ENCODE results near the gene CTBP2. TPM values are rescaled to one million over a fixed set of nuclear protein-coding genes. Genes with fewer than 3 reads are reported as not detected.

The CTBP2 gene
- total RNA-seq, 1 experiment from 2014 or later, result 191 TPM

- TF ChIP-seq ETV6 (CRISPR knock-in tag; IDR thresholded peaks at IDR 0.05), result no peak
These were observed 34.5 kb upstream of the CTBP2 start (continued) for GRCh38 chr10:125194814-125195213.

- DNase-seq (ENCODE audit: low spot score) (no peak), ATAC-seq (peak; percentile 76)
- ChIA-PET POLR2A (no interaction called here), CTCF (no interaction called here)
- Mint-ChIP-seq H3K27me3 (ENCODE audit: low read depth) (peaks cover 3% of the 10 kb centered on the region), H3K27ac (no peak overlapping the region), H3K36me3 (no peaks in the 10 kb centered on the region), H3K4me3 (no peak overlapping the region), H3K9me3 (peaks cover 12% of the 10 kb centered on the region), H3K4me1 (peaks cover 3% of the 10 kb centered on the region; the same call in 1 of the 2 replicates)
- TF ChIP-seq HMGXB4 (CRISPR knock-in tag; IDR thresholded peaks at IDR 0.05), result no peak
- peak; percentile 84 for TF ChIP-seq USF2 (CRISPR knock-in tag; IDR thresholded peaks at IDR 0.05)
- no peak for TF ChIP-seq ELF4 (CRISPR knock-in tag; IDR thresholded peaks at IDR 0.05; ENCODE audit: low read depth)
- TF ChIP-seq MXD4 (CRISPR knock-in tag; IDR thresholded peaks at IDR 0.05; ENCODE audit: borderline replicate concordance), result no peak
- no peak for TF ChIP-seq GRHL2 (CRISPR knock-in tag; IDR thresholded peaks at IDR 0.05; ENCODE audit: insufficient replicate concordance, severe bottlenecking)
- no peak for TF ChIP-seq MYBL2 (CRISPR knock-in tag; IDR thresholded peaks at IDR 0.05)
- 0 out of 2 replicates have a peak, but pooled peaks have one; percentile 16 for TF ChIP-seq NFYB (CRISPR knock-in tag; conservative IDR thresholded peaks at IDR 0.05; ENCODE audit: low read depth)
- no peak for TF ChIP-seq ZNF219 (CRISPR knock-in tag; IDR thresholded peaks at IDR 0.05; ENCODE audit: borderline replicate concordance)
- no peak for TF ChIP-seq ATF6 (CRISPR knock-in tag; IDR thresholded peaks at IDR 0.05)
- no peak for TF ChIP-seq RELA (CRISPR knock-in tag; IDR thresholded peaks at IDR 0.05; ENCODE audit: borderline replicate concordance)
- TF ChIP-seq JUN (CRISPR knock-in tag; IDR thresholded peaks at IDR 0.05), result no peak
- TF ChIP-seq USF1 (CRISPR knock-in tag; IDR thresholded peaks at IDR 0.05), result peak; percentile 79
- no peak for TF ChIP-seq NFE2L1 (CRISPR knock-in tag; IDR thresholded peaks at IDR 0.05)
These were observed 33.0 kb upstream of the CTBP2 start for GRCh38 chr10:125193306-125193877.

- peaks cover 3% of the 10 kb centered on the region; the same call in 1 of the 2 replicates for H3K4me1 Mint-ChIP-seq
- CTCF ChIA-PET, result no interaction called here
- H3K4me3 Mint-ChIP-seq, result no peak overlapping the region
- ATAC-seq (no peak), DNase-seq (ENCODE audit: low spot score) (no peak)
- peaks cover 7% of the 10 kb centered on the region for H3K27me3 Mint-ChIP-seq (ENCODE audit: low read depth)
- no peaks in the 10 kb centered on the region for H3K36me3 Mint-ChIP-seq
- H3K27ac Mint-ChIP-seq, result no peak overlapping the region
- peaks cover 12% of the 10 kb centered on the region for H3K9me3 Mint-ChIP-seq
- POLR2A ChIA-PET, result no interaction called here
- TF ChIP-seq ZNF121 (CRISPR knock-in tag; IDR thresholded peaks at IDR 0.05) (no peak), NFATC4 (CRISPR knock-in tag; IDR thresholded peaks at IDR 0.05) (no peak), IRF2 (CRISPR knock-in tag; IDR thresholded peaks at IDR 0.05; ENCODE audit: borderline replicate concordance, low read depth) (no peak), AFF4 (CRISPR knock-in tag; IDR thresholded peaks at IDR 0.05; ENCODE audit: borderline replicate concordance) (no peak), FOXP4 (CRISPR knock-in tag; IDR thresholded peaks at IDR 0.05) (no peak), KAT7 (CRISPR knock-in tag; IDR thresholded peaks at IDR 0.05; ENCODE audit: borderline replicate concordance) (no peak), ATF6 (CRISPR knock-in tag; IDR thresholded peaks at IDR 0.05) (no peak)
These were observed 32.3 kb upstream of the CTBP2 start for GRCh38 chr10:125192620-125193019.

All from WTC11 (cell line).